SK-N-MC (cell line): ENCODE results near the gene SULT1A4.
"Not testable (repeated sequence)": the region's sequence is repeated elsewhere in the genome, so short reads cannot be mapped to it uniquely, and the experiment has no call there.

ENCODE experiments used
- EZH2 ChIP-seq: fragments of 200-600 bp; sonication (generic); IDR thresholded peaks from one replicate; pipeline ENCODE4 v1.6.1; 2017; ENCODE audit warnings: antibody characterized with exemption
- POLR2AphosphoS5 ChIP-seq: IDR thresholded peaks from 2 replicates; pipeline ENCODE4 v1.6.1; 2012; ENCODE audit warnings: mild to moderate bottlenecking, low read depth, low read length, borderline replicate concordance

DNA sequence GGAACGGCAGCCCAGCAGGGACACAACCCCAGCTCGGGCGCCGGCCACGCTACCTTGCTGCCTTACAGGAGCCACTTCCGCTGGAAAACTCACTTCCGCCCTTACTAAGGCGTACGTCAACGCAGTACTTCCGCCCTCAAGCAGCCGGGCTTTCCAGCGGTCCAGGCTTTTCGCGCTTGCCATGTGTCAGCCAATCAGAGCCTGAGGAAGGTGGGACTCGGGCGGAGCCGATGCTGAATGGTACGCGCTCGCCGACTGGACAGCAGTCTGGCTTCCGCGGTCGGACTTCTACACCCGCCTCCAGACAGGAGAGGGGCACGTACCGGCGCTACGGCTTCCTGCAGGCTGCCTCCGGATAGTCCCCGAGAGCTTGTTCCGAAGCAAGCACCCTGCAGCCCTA lies 5.4 kb upstream of the SULT1A4 start, which contains the start of the genes BOLA2 and SLX1B:
- not testable (repeated sequence) for TF ChIP-seq POLR2AphosphoS5, EZH2
